Measurements from ENCODE around the gene CCL17. TPM values are rescaled to one million over a fixed set of nuclear protein-coding genes. Genes with fewer than 3 reads are reported as not detected.

Gene CCL17
- total and polyA plus RNA-seq, 4 donors, result 3.1 to 39.3 (median 3.5) TPM; not detected in 1

GRCh38 chr16:57366544-57367040 is 38.0 kb upstream of the CCL17 start:
- TF ChIP-seq, protein P1, sequence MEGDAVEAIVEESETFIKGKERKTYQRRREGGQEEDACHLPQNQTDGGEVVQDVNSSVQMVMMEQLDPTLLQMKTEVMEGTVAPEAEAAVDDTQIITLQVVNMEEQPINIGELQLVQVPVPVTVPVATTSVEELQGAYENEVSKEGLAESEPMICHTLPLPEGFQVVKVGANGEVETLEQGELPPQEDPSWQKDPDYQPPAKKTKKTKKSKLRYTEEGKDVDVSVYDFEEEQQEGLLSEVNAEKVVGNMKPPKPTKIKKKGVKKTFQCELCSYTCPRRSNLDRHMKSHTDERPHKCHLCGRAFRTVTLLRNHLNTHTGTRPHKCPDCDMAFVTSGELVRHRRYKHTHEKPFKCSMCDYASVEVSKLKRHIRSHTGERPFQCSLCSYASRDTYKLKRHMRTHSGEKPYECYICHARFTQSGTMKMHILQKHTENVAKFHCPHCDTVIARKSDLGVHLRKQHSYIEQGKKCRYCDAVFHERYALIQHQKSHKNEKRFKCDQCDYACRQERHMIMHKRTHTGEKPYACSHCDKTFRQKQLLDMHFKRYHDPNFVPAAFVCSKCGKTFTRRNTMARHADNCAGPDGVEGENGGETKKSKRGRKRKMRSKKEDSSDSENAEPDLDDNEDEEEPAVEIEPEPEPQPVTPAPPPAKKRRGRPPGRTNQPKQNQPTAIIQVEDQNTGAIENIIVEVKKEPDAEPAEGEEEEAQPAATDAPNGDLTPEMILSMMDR (IDR thresholded peaks at IDR 0.05; ENCODE audit: control extremely low read depth, extremely low read depth), result no peak
- no peaks in the 10 kb centered on the region for H3K9me3 ChIP-seq (ENCODE audit: control insufficient read depth in 4 of 4, insufficient read depth in 3 of 4, low read length in 3 of 4)
- no peak overlapping the region for H3K4me3 ChIP-seq
- H3K4me1 ChIP-seq (ENCODE audit: control insufficient read depth in 5 of 5, insufficient read depth in 5 of 5, low read length in 5 of 5), result peaks cover 0 to 9% (median 0%) of the 10 kb centered on the region in 5 donors
- DNase-seq (no peak), ATAC-seq (ENCODE audit: insufficient read depth, low FRiP score) (no peak)
- H3K36me3 ChIP-seq (ENCODE audit: control insufficient read depth in 4 of 4, insufficient read depth in 4 of 4, low read length in 4 of 4), result no peaks in the 10 kb centered on the region
- H3K9ac ChIP-seq (ENCODE audit: insufficient read depth in 1 of 2, low read length in 2 of 2), result no peak overlapping the region
- H3K27me3 ChIP-seq (ENCODE audit: control insufficient read depth in 3 of 3, insufficient read depth in 3 of 3, low read length in 2 of 3), result no peaks in the 10 kb centered on the region
- H3K27ac ChIP-seq (ENCODE audit: low read depth in 1 of 2, low read length in 1 of 2), result no peak overlapping the region
- WGBS, 2 donors, result 21 to 39% methylated on average over 6 of the region's 6 CpGs

DNA sequence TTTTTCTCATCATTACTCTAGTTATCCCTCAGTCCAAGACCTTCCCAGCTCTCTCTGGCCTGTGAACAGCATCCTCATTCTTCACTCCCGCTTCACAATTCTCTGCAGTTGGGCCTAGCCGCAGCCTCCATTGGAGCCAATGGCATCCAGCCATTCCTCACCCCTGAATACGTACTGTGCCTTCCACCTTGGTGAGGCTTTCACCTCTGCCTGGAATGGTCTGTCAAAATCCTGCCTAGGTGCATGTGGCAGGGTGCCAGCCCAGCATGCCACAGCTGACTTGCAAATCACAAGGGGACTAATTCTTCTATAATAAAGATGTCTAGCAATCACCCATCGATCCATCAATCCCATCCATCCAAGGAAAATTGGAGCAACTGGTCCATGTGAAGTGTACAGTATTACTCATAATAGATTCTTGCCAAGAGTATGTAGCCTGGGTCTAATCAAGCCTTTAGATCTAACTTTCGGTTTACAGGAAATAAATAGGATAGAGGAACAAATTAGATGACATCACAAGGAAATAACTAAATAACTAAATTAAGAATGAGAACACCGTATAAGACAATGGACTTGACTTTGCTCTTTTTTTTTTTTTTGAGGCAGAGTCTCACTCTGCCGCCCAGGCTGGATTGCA is 37.3 kb upstream of the CCL17 start:
- H3K4me3 ChIP-seq, result no peak overlapping the region
- H3K27me3 ChIP-seq (ENCODE audit: control insufficient read depth in 3 of 3, insufficient read depth in 3 of 3, low read length in 2 of 3), result no peaks in the 10 kb centered on the region
- H3K4me1 ChIP-seq (ENCODE audit: control insufficient read depth in 5 of 5, insufficient read depth in 5 of 5, low read length in 5 of 5), result peaks cover 0 to 9% (median 5%) of the 10 kb centered on the region in 5 donors
- H3K27ac ChIP-seq (ENCODE audit: low read depth in 1 of 2, low read length in 1 of 2), result peak overlapping the region in 1 of 2 donors; percentile 28
- no peaks in the 10 kb centered on the region for H3K9me3 ChIP-seq (ENCODE audit: control insufficient read depth in 4 of 4, insufficient read depth in 3 of 4, low read length in 3 of 4)
- WGBS, 2 donors, result 64 to 79% methylated on average over 7 of the region's 7 CpGs
- H3K36me3 ChIP-seq (ENCODE audit: control insufficient read depth in 4 of 4, insufficient read depth in 4 of 4, low read length in 4 of 4), result no peaks in the 10 kb centered on the region
- no peak overlapping the region for H3K9ac ChIP-seq (ENCODE audit: insufficient read depth in 1 of 2, low read length in 2 of 2)
- TF ChIP-seq, protein P1 (IDR thresholded peaks at IDR 0.05; ENCODE audit: control extremely low read depth, extremely low read depth), result no peak
- ATAC-seq (ENCODE audit: insufficient read depth, low FRiP score) (no peak), DNase-seq (no peak)

DNA sequence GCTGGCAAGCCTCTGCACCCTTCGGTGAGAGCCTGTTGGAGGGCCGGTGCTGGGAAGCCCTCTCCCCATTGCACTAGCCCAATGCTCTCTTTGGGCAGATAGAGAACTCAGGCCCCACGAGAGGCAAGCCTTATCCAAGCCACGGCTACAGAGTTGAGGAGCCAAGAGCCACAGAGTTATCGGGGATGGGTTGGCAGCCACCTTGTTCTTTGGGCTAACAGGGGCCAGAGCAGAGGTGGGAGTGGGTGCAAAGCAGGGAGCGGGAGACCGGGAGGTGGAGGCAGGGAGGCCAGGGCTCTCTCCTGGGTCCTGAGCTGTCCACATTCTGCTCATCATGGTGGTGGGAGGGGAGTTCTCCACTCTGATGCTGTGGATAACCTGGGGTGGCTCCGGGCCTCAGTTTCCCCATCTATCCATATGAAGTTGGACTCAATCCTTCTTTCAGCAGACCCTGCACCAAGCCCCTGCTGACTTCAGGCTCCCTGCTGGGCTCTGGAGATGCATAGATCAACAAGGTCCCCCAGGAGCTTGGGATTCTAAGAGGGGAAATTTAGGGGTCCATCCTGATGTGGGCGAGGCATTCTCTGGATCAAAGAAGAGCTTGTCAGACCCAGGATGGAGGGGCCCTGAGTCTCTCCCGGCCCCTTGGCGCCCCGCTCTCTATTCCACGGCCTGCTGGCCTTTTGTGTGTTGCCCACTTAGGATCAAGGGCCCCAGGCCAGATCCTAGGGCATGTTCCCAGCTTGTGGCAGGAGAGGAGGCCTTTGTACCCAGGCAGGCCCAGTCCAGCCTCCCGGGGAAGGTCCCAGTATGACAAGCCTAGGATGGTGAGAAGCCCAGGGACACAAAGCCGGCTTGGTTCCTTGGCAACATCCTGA is 32.8 kb upstream of the CCL17 start:
- no peaks in the 10 kb centered on the region for H3K27me3 ChIP-seq (ENCODE audit: control insufficient read depth in 3 of 3, insufficient read depth in 3 of 3, low read length in 2 of 3)

More for the DNA sequence above, 32.8 kb upstream of the CCL17 start:
- Histone ChIP-seq H3K9ac (ENCODE audit: insufficient read depth in 1 of 2, low read length in 2 of 2) (peak overlapping the region in 1 of 2 donors; percentile 8), H3K4me3 (no peak overlapping the region), H3K4me1 (ENCODE audit: control insufficient read depth in 5 of 5, insufficient read depth in 5 of 5, low read length in 5 of 5) (peaks cover 0 to 23% (median 7%) of the 10 kb centered on the region in 5 donors), H3K9me3 (ENCODE audit: control insufficient read depth in 4 of 4, insufficient read depth in 3 of 4, low read length in 3 of 4) (no peaks in the 10 kb centered on the region), H3K36me3 (ENCODE audit: control insufficient read depth in 4 of 4, insufficient read depth in 4 of 4, low read length in 4 of 4) (no peaks in the 10 kb centered on the region), H3K27ac (ENCODE audit: low read depth in 1 of 2, low read length in 1 of 2) (peak overlapping the region; percentile 72 to 81)
- ATAC-seq (ENCODE audit: insufficient read depth, low FRiP score), result no peak
- no peak for DNase-seq
- WGBS, 2 donors, result 81 to 90% methylated on average over 15 of the region's 15 CpGs
- TF ChIP-seq, protein P1 (IDR thresholded peaks at IDR 0.05; ENCODE audit: control extremely low read depth, extremely low read depth), result no peak

Measured in lung (tissue), 12 donors.